CD1c-positive myeloid dendritic cell (primary cell): ENCODE data around the gene HBS1L.

Experiments
- DNase-seq: peaks from one replicate; pipeline ENCODE4 v3.0.0-alpha.2; 2016; ENCODE audit errors: extremely low spot score

HBS1L gene

DNA sequence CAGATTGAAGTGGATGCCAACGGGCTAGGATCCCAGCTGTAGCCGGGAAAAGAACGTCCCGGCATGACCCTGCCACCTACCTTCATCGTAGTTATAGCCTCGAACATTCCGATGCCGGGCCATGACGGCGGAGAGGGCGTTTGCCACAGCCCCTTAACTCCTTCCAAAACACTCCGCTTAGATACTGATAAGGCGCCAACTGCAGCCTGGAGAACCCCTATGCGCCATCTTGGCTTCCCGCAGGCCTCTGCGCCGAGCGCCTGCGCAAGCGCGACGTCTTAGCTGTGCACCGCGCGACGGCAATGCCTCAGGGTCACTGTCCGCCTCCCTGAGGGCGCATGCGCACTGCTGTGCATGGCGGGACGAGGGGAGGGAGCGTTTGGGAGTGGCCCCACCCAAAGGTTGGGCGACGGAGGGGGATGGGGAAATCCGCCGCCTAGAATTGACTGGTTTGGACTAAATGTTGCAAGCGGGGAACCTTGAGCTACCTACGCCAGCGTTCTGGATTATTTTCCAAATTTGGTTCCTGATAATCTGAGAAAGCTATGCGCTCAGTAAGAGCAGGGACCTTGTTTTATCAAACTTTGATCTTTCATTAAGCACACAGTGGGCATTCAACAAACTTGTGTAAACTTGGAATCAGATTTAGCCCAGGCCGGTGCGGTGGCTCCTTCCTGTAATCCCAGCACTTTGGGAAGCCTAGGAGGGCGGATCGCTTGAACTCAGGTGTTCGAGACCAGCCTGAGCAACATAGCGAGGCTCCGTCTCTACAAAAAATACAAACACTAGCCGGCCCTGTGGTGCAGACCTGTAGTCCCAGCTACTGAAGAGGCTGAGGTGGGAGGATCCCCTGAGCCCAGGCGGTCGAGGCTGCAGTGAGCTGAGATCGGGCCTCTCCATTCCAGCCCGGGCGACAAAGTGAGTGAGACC, at the start of gene HBS1L:
TSS of gene HBS1L (minus strand) at position 254 of the 930 bp plus-strand sequence. CDS start at position 123, 131 bp downstream.
- DNase-seq = peak; percentile 99

DNA sequence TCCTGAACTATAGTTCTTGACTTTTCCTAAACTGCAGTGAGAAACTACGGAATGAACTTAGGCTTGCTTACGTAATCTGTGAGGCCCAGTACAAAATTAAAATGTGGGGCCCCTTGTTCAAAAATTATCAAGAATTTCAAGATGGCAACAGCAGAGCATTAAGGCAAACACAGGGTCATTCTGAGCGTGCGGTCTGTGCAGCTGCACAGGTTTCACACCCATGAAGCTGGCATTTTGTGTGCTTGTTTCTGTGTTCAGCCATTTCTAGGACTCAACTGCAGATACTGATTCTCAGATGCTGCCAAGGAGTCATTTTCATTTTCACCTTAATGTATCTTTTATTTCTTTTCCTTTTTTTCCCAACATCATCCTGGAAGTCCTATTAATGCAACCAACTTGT, 49.6 kb upstream of the HBS1L start:
- no peak for DNase-seq

DNA sequence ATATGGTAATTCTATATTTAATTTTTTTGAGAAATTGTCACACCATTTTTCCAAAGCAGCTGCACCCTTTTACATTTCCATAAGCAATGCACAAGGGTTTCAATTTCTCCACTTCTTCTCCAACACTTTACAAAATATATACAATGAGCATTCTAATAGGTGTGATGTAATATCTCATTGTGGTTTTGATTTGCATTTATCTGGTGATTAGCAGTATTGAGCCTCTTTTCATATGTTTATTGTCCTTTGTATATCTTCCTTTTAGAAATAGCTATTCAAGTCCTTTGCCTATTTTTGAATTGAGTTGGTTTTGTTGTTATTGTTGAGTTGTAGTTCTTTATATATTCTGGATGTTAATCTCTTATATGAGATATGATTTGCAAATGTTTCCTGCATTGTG, 47.6 kb upstream of the HBS1L start:
- no peak for DNase-seq

DNA sequence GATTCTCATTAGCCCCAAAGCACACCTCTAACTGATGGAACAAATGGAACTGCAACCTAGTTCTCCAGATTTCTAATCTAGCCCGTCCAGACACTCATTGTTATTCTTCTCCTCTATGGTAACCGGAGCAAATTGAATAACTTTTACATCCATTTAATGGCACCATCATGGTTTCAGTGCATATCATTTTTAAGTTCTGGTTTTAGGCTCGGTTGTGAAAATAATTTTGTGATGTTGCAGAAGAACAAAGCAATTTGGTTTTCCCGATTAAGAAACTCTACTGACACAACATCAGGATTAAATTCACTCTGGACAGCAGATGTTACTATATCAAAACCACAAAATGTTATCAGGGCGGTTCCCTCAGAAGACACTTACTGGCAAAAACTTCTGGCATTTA, 42.5 kb upstream of the HBS1L start:
- DNase-seq = no peak

DNA sequence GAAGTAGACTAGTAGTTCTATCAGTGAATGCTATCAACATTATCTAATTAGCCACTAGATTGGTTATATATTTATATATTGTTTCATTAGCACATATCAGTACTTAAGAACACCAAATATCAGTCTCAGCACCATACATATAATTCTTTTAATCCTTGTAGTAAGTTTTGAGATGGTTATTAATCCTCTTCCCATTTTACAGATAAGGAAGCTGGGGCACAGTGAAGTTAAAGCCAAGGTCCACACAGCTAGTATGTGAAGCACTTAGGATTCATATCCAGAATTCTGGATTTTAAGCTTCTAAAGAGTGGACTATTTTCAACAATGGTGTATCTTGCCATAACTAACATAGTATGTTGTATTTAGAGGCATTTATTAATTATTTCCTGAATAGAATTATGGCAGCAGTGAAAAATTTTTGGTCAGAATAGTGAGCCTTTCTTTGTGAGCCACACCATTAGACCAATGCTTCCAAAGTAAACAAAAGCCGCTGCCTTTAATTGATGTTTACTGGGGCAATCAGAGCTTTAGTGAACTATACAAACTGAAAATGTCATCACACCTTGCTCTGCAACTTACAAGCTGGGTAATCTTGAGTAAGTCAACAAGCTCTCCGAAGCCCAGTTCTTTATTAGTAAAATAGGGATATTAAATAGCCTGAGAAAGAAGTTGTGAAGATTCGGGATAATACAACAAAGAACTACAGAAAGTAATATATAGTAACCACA, 41.9 kb upstream of the HBS1L start:
- DNase-seq = no peak

DNA sequence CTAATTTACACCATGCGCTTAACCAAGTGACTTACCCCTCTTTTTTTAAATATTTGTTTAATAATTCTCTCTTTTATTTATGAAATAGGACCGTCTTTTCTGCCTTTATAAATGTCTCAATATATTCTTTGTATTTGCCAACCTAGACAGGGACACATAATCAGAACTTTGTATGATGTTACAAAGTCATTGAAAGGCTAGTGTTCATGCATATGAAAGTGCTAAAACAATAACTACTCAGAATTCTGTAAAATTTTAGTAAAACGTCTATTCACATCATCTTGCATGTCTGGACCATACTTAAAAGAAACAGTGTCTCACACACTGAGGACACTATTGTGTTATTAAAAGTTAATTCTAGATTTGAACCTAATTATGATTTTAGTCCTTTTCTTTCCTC, 41.1 kb upstream of the HBS1L start:
- no peak for DNase-seq

DNA sequence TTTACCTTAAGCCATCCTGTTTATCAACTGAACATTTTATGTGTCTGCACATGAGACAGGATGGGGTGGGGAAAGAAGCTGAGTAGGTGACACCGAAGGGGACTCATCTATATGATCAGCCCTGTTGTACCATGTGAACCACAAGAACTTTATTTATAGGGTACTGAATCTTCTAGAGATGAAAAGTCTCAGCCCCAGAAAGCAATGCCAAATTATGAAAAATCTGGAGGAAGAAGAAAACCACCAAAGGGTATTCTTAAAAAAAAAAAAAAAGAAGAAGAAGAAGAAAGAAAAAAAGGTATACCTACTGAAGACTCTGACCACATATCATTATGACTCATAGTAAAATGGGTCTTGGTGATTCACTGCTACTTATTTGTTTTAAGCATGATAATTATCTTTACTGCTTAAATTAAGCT, 39.8 kb upstream of the HBS1L start:
- DNase-seq = no peak

DNA sequence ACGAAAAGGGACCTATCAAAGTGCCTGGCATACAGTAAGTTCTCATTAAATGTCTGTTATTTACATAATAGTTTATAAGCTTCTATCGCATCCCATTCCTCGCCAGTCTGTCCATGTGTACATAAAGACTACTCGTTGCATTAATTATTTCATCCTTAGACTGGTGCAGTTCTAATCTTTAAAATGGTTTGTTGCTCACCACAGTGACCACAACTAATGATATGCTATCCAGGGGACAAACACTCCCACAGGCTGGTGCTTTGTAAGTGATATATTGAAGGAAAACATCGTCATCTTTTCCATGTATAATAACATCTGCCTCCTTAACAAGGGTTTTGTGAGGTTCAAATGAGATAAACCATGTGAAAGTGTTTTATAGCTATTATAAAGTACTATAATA, 39.0 kb upstream of the HBS1L start:
- DNase-seq = no peak

DNA sequence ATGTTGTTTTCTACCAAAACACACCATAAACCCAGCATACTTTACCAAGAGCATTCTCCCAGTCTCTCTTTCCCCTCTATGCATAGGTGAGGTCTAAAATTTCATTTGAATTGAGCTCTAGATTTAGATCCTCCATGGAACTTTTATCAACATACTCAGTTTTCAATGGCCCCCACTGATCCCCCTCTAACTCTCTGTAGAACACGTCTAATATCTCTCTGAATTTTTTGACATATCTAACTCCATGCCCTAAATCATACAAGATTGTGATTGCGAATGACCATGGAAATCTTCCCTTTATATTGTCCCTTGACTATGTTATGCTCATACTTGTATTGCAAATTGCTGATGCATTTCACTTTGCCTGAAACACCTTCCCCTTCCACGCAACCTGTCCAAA, 38.1 kb upstream of the HBS1L start:
- DNase-seq = no peak

DNA sequence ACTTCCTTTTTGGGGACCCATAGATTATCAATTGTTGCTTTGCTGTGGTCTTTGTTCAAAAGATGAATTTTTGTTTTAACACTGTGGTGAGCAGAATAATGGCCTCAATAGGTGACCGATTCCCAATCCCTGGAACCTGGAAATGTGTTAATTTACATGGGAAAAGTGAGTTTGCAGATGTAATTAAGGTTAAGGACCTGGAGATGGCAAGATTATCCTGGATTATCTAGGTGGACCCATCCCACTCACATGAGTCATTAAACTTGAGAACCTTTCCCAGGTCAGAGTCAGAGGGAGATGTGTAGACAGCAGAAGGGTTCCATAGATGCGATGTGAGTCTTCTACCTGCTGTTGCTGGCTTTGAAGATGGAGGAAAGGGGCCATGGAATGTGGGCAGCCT, 36.2 kb upstream of the HBS1L start:
- DNase-seq = no peak

DNA sequence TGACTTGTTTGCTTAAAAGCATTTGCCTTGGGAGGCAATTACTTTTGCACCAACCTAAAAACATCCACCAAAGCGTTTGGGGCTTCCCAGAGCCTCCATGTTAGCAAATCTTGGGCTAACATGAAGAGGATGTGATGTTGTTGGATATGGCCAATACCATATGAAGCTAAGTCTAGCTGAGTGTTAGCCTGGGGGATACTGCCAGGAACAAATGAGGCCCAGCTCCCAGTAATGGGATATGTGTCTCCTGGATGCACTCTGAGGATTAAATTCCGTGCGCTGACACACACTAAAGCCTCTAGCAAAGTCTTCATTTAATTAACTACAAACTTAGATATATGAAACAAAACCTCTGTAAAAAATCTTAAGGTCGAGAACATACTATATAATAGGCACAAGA, 35.3 kb upstream of the HBS1L start:
- DNase-seq = no peak

DNA sequence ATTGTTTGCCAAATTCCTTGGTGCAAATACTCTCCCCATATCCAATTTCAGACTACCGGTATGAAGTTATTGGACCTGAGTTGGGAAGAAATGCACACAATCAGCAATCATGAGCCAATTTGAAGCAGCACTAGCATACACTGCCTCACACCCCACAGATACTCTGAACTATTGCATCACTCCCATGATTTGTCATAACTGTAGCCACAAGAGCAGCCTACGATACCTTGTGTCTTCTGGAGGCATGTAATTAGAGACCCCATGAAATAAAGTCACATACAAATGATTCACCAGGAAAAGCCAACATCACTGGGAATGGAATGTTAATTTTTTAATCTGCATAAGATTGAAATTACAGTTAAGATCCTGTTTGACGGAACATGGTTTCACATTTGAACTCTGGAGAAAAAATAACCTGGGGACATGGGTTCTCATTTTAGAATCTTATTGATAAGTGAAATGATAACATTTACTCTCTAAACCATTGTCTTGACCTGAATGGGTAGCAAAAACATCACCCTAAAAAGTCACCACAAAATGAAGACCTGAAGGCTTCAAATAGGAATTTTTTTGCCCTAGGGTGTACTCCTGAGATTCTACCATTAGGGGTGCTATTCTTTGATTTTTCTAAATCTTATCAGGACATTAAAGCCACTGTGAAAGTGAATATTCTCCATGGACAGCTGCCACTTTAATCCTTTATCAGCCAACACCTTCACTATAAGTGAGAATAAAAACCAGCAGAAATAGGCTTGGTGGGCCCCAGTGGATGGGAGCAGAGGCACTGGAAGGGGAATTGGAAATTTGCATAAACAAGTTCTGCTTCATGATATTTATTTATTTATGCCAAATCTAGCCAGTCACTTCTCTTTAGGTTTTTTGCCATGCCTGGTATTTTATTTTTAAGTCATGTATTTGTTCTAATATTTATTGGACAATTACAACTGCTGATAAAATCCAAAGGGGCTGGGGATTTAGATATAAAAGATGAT, 34.5 kb upstream of the HBS1L start:
- peak; percentile 70 for DNase-seq

DNA sequence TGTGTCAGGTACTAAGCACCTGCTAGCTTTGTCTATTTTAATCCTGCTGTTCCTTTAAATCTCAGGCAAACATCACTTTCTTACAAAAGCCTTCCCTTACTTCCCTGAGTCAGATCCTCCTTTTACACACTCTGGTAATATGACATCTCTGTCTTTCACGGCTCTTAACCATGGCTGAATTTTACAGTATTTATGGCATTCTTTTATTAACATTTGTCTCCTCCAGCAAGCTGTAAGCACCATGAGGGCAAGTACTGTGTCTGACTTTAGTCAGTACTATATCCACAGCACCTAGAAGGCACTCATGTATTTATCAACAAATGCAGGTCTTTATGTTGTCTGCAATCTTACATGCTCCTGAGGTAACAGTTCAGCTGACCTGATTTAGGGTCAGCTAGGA, 33.7 kb upstream of the HBS1L start:
- peak; percentile 31 for DNase-seq

DNA sequence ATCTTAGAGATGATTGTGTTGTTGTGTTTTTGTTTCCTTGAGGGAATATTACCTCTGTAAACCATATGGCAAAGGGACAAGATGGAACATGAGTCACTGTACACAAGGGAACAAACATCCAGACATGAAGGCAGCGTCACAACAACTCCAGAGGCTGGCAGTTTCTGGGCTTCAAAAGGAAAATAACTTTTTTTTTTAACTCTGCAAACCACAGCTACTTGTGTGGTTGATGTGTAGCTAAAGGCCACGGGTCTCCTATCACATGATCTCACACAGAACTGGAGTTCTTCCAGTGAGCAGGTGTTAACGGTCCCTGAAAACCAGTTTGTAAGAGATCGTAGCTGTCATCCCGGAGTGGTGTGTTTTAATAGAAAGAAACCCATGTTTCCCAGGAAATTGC, 33.2 kb upstream of the HBS1L start:
- DNase-seq = peak; percentile 42

DNA sequence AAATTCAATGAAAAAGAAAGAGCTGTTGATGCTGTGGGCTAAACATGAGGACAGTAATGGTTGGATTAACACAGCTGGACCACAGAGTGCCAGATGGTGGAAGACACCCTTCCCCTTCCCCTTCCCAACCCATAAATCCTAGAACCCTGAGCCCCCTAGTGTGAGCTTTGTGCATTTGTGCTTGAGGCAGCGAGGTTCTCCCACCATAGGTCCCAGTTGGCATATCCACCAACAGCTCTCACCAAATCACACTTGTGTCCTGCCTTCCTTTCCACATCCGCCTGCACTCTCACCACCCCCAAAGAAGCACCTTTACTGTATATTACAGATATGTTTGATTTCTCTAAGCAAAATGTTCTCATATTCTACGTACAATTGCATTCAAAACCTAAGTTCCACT, 32.8 kb upstream of the HBS1L start:
- DNase-seq = no peak

DNA sequence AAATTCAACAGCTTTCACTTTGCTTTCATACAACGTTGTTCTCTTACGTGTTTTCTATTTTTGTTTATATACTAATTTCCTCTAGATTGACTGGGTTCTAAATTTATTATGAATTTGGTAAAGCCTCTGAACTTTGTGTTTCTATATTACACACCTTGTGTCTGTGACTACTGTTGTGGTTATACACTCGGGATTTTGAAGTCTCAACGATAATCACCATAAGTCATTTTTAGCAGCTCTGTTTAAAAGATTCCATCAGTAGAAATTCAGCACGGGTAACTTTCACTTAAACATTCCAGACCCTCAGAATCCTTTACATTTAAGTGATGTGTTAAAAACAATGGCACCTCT, 31.8 kb upstream of the HBS1L start:
- DNase-seq = no peak

DNA sequence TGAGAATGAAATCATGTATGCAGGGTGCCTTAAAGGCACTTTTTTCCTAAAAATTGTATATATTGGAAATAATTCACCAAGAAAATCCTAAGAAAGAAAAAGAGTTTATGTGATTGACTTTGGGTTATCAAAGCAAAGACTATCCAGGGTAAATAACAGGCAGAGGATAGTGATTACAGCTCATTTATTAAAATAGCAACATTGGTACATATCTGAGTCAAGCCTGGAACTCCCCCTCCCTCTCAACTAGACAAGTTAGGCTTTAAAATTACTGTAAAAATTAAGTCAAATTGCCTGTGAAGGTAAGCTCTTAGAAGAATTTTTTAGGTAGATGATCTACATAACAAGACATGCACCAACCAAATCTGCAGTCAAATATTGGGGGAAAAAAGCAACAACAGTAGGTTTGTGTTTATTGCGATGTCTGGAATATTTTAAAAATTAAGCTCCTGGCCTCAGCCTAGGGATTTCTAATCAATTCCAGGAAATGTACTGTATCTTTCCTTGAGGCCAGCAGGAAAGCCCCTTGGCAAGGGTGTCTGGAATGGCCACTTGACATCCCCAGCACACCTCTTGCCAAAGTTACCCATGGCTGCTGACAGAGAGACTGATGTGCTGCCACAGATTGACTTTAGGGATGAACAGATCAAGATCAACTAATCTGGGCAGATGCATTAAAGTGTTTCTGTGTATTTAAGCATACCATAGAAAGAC, 31.2 kb upstream of the HBS1L start:
- DNase-seq = no peak

DNA sequence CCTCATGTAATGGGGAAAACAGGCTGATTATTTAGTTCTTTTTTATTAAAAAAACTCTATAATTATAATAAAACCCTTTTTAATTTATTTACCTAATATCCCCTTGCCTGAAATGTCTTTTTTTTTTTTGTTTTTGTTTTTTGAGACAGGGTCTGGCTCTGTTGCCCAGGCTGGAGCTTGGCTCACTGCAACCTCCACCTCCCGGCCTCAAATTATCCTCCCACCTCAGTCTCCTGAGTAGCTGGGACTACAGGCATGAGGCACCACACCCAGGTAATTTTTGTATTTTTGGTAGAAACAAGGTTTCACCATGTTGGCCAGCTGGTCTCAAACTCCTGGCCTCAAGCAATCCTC, 30.3 kb upstream of the HBS1L start:
- DNase-seq = no peak

DNA sequence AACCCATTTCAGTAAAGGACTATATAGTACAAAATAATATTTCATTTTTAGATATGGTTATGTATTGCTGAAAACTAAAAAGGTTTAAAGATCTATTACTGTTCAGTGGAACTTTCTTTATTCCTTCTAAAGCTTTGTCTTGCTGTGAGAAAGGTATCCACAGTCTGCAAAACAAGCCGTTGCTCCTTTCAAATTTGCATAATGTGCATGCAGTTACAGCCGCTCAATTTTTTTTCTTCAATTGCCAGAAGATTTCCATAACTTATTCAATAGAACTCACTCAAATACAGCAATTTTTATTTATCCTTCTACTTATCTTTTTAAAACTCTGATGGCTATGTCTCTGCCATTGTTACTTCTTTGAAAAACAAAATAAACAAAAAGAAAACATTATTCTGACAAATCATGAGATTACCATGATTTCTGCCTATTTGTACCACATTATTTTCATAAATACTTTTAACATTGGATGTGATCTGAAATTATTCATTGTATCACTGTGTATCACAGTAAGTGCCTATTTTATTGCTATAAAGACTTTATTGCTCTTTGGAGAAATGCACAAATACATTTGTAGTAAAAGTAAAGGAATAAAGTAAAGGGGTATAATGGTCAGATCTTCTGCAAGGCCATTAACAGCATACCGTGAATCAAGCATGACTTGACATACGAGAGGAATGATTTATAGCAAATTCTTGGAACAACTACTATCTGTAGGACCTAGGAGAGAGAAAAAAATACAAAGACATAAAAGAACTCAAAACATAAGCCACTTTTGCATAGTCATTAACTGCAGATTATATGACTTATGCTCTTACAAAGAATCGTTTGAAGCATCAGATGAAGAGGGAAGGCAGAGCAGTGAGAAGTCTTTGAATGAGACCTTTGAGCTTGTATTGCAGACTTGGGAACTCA, 29.6 kb upstream of the HBS1L start:
- no peak for DNase-seq

DNA sequence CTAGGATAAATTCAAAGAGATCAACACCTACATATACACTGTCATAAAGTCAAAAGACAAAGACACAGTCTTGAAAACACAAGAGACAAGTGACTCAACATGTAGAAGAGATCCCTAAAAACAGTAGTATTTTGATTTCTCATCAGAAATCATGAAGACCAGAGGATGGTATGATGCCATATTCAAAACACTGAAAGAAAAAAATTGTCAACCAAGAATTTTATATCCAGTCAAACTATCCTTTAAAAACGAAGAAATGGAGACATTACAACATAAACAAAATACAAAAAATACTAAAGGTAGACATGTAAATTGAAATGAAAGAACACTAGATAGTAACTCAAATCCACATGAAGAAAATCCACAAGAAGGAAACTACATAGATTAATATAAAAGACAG, 27.3 kb upstream of the HBS1L start:
- no peak for DNase-seq
